Transverse colon (tissue), 3 donors: ENCODE results near the gene HMGCL.

ENCODE experiments used
- CTCF ChIP-seq, 5 experiments: fragments of 200-600 bp in 3 of 5; fragments of 450-650 bp in 2 of 5; sonication (generic) in 3 of 5; IDR thresholded peaks; 1 replicate in 2 of 5; 2 replicates in 3 of 5; pipeline ENCODE4 v1.5.1; 2016 to 2017; ENCODE audit warnings: antibody characterized with exemption in 5 of 5, inconsistent platforms in 3 of 5, mild to moderate bottlenecking in 2 of 5, moderate library complexity in 1 of 5
- EP300 ChIP-seq: sonication (generic); formaldehyde crosslinking; IDR thresholded peaks from one replicate; pipeline ENCODE4 v1.6.1; 2017; ENCODE audit warnings: antibody characterized with exemption, low read depth
- POLR2A ChIP-seq: fragments of 450-650 bp; IDR thresholded peaks from one replicate; pipeline ENCODE4 v1.6.1; 2016; ENCODE audit warnings: antibody characterized with exemption, mild to moderate bottlenecking, moderate library complexity

DNA sequence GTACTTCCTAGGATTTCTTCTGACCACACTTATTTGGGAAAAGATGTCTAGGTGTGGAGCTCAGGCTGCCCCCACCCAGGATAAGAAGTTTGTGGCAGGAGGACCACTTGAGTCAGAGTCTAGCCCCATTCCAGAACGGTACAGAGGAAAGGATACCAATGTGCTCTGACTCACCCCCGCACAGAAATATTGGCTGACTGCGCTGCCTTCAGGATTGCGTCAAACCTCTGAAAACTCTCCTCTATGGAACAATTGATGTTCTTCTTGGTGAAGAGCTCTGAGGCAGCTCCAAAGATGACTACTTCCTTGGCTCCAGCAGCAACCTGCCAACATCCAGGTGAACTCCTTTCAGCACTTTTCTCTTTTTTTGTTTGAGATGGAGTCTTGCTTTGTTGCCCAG, 11.2 kb downstream of the HMGCL start:
- TF ChIP-seq EP300, result no peak
- no peak for TF ChIP-seq CTCF (IDR thresholded peaks at IDR 0.05)
- TF ChIP-seq POLR2A, result no peak
